ENCODE data around the gene KIF5B.
"Not testable (repeated sequence)": the region's sequence is repeated elsewhere in the genome, so short reads cannot be mapped to it uniquely, and the experiment has no call there.

The KIF5B gene

DNA sequence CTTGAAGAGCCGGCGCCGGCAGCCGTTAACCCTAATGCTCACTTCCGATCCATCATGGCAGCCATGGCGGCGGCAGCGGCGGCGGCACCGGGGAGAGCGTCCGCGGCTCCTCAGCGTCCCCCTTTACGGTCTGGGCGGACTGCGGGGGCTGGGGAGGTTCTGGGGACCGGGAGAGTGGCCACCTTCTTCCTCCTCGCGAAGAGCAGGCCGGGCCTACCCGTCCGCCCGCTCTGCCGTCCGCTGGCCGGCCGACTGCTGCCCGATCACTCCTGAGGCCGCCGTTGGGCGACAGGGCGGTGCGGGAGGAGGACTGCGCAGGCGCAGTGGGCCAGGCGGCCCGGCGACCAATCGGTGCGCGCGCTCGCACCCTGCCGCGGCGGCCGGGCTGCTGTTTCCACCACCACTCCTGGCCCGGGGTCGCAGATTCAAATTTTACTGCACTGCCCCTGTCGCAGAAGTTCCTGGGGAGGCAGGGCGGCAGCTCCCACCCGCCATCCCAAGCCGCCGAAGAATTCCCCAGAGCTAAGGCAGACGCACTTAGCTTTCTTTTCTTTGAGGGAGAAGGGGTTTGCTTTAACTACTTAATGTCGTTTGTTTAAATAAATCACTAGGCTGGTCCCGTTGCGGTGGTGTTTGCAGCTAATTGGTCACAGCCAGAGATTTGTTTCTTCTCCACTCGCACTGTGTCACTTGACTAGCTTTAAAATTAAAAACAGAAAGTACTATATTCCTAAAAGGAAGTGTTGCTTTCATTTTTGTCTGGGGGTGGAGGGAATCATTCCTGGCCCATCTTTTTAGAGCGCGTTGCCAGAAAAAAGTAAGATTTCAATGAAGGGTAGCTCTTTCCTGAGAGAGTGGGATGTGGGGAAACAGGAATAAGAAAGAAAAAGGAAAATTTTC, at the start of gene KIF5B:
Gene KIF5B, minus strand, starts transcription at position 290 of the 900 bp plus-strand sequence. CDS start 452 bp downstream, outside the sequence.
- peak; percentile 90 for DNase-seq (ENCODE audit: low spot score)

DNA sequence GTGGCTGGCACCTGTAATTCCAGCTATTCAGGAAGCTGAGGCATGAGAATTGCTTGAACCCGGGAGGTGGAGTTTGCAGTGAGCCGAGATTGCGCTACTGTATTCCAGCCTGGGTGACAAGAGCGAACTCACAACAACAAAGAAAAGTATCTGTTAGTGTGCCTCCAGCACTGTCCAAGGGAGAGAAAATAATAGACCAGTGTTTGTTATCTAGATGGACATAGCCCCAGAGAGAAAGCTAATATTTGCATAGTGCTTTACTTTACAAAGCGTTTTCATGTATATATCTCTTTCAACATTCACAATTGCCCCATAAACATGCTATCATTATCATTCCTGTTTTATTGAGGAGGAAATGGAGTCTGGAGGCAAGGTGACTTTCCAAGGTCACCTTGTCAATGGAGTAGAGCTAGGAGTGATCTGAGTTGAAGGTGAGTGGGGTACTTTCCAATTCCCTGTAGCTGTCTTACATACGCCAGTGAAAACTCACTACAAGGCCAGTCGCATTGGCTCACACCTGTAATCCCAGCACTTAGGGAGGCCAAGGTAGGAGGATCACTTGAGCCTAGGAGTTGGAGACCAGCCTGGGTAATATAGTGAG, 49.7 kb upstream of the KIF5B start:
- no peak for DNase-seq (ENCODE audit: low spot score)

DNA sequence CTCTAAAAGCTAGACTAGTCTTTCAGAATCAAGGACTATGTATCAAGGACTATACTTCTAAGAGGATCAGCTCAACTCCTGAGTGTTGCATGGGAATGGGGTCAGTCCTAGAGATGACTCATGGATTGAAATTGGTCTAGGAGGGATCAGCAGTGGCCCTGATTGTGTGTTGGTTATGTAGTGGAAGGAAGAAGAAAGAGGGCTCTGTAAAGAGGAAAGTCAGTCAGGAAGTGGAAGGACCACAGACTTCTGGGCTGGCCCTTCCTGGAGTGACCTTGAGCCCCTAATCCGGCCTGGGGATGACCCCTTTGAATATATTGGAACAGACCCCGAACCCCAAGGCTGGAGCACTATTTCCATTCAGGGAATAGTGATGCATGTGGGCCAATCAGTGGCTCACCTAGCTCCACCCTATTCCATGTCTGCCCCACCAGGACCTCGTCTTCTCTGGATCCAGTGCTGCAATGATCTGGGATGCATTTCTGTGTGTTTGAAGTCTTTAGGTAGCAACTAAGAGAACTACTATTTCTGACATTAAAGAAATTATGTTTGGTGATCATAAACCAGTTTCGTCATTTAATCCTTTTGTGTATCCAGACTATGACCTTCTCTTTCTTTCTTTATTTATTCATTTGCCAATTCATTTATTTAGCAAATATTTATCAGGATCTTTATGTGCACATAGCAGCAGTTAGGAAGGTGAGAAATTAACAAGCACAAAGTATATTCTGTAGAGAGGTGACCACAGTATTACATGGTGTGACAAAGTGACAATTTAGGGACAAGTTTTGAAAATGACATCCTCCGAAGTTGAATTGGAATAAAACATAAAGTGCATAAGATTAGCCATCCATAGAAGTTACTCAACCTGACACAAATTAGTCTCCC, 48.6 kb upstream of the KIF5B start:
- no peak for DNase-seq (ENCODE audit: low spot score)

DNA sequence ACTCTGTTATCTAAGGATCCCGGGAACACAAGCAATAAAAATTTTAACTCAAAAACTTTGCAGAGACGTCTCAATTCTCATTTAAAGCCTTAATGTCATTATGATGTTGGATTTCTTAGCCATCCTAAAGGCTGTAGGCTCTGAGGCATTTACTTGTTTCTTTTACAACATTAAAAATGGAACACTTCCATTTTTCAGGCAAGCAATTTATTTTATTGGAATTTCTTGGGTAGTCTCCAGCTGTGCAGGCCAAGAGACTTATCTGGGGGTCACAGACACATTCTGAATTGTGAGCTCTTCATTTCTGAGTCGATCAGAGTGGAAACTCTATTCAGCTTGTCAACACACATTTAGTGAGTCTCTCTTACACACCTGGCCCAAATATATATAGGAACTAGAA, 48.0 kb upstream of the KIF5B start:
- DNase-seq (ENCODE audit: low spot score): no peak

DNA sequence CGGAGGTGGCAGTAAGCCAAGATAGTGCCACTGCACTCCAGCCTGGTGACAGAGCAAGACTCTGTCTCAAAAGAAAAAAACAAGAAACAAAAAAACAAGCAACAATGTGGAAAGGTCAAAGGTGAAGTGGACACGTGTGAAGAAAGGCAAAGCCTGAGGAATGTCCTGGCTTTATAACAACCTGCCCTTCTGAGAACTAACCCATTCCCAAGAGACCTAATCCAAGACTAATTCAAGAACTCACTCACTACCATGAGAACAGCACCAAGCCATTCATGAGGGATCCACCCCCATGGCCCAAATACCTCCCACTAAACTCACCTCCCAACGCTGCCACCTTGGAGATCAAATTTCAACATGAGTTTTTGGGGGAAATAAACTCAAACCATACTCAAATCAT, 47.5 kb upstream of the KIF5B start:
- DNase-seq (ENCODE audit: low spot score): no peak

DNA sequence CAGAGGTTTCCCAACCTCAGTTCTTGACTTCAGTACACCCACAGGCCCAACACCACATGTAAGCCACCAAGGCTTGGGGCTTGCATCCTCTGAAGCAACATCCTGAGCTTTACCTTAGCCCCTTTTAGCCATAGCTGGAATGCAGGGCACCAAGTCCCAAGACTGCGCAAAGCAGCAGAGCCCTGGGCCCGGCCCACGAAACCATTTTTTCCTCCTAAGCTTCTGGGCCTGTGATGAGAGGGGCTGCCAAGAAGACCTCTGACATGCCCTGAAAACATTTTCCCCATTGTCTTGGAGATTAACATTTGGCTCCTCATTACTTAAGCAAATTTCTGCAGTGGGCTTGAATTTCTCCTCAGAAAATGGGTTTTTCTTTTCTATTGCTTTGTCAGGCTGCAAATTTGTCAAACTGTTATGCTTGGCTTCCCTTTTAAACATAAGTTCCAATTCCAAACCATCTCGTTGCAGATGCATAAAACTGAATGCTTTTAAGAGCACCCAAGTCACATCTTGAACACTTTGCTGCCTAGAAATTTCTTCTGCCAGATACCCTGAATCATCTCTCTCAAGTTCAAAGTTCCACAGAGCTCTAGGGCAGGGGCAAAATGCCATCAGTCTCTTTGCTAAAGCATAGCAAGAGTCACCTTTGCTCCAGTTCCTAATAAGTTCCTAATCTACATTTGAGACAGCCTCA, 42.5 kb upstream of the KIF5B start:
- not testable (repeated sequence) for DNase-seq (ENCODE audit: low spot score)

DNA sequence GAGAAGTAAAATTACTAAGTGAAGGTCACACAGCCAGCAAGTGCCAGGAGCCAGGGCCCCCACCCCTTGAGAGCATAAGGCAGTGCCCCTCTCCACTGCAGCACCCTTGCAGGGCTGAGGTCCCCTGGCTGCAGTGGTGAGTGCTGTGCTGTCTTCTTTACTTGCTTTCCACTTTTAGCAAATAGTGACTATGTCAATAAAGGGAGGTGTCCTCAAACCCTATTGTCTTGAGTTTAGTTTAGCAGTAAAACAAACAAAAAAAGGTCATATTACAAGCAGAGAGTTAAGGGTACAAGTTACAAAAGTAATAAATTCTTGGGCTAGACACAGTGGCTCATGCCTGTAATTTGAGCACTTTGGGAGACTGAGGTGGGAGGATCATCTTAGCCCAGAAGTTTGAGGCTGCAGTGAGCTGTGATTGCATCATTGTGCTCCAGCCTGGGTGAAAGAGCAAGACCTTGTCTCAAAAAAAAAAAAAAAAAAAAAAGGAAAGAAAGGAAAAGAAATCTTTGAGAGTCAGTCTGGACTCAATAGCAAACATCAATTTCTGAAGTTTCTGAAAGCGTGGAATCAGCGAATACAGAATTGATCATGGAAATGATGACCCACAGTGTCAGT, 39.0 kb upstream of the KIF5B start:
- no peak for DNase-seq (ENCODE audit: low spot score)

DNA sequence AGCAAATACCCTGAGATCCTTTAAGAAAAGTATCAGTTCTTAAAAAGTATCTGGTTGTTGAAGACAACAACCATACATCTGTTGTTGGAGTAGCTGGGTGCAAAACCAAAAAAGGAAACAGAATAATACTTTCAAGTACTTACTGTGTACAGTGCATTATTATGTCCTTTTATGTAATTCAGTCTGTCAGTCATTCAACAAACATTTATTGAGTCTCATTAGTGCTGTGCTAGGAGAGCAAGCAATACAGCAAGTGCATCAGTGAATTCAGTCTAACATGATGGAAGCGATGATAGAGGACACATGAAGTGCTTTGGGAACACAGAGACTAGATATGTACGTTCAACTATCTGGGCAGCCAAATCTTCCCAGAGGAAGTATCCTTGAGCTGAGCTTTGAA, 37.4 kb upstream of the KIF5B start:
- no peak for DNase-seq (ENCODE audit: low spot score)

DNA sequence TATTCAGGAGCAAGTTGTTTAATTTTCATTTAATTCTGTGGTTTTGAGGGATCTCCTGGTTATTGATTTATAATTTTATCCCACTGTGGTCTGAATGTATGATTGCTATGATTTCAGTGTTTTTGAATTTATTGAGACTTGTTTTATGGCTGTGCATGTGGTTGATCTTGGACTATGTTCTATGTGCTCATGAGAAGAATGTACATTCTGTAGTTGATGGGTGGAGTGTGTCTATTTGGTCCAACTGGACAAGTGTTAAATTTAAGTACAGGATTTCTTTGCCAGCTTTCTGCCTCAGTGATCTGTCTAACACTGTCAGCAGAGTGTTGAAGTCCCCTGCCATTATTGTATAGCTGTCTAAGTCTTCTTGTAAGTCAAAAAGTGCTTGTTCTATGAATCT, 34.8 kb upstream of the KIF5B start:
- DNase-seq (ENCODE audit: low spot score): no peak

DNA sequence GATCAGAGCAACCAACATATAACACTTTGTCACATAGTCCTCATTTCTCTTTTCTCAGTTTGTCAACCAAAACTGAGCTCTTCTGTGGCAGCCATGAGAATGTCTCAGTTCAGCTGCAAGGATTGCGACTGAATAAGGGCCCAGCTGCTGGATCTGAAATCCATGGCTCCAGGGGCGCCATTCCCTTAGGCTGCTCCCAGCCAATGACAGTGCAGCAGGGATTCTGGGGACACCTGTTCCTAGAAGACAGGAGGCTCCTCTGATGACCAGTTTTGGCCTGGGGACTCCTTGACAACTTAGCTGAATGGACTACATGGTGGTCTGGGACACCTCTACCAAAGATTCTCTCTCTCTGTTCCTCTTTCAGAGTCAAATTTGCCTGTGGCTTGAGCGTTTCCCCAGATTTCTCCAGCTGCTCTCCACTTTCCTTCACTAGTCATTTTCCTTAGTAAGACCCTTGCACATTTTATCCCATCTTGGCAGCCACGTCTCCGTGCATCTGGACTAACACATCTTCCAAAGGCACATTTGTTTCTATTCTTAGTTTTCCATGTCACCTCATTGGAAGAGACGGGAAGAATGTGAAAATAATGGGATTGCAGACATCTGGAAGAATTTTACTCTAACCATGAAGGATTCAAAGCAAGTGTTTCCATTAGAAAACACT, 28.1 kb upstream of the KIF5B start:
- no peak for DNase-seq (ENCODE audit: low spot score)

DNA sequence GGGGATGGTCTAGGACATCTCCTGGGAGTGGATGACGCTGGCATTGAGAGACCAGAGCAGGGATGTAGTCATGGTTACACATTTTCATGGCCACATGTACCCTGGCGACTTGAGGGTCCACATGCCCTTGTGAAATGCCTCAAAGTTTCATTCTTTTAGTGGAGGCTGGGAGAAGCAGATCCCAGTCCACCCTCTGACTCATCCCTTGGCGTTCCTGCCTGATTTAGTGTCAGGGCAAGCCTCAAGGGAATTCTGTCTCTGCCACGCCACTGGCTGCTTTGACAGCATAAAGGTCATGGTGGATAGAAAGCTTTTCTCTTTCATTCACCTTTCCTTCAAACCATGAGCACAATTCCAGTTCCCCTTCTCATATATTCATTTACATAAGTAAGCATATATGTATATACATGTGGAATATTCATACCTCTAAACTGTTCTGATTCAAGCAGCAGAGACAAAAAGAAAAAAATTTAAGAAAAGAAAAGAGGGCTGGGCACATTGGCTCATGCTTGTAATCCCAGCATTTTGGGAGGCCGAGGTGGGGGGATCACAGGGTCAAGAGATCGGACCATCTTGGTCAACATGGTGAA, 21.8 kb upstream of the KIF5B start:
- no peak for DNase-seq (ENCODE audit: low spot score)

DNA sequence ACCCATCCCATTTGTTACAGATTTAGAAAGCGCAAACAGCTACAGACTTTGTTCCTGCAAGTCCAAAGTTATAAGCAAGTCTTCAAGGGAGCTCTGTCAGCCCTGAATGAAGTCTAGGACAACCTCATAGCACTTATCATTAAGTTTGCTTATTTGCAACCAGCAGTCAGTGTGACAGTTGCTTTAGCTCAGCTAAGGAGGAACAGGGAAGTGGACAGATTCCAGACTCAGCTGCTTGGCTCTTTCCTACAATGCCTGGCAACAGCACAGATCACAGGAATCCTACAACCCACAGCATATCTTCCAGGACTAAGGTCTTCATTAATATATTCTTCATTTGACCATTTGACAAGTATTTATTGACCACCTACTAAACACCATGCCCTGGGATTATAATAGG, 17.4 kb upstream of the KIF5B start:
- DNase-seq (ENCODE audit: low spot score): no peak

DNA sequence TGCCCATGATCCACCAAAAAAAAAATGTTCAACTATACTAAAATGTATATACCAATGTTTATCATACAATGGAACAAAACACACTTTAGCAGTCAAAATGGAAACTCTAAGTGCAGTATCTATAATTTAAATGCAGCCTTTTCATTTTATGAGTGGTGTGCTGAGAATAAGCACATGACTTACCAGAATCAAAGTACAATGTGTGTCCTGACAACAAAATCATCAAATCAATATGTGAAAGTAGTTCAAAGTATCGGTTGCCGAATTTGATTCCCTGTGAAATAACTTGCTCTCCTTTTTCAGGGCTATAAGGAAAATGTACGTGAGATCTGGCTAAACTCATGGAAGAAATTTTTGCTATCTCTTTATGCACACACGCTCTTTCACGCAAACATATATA, 16.9 kb upstream of the KIF5B start:
- no peak for DNase-seq (ENCODE audit: low spot score)

DNA sequence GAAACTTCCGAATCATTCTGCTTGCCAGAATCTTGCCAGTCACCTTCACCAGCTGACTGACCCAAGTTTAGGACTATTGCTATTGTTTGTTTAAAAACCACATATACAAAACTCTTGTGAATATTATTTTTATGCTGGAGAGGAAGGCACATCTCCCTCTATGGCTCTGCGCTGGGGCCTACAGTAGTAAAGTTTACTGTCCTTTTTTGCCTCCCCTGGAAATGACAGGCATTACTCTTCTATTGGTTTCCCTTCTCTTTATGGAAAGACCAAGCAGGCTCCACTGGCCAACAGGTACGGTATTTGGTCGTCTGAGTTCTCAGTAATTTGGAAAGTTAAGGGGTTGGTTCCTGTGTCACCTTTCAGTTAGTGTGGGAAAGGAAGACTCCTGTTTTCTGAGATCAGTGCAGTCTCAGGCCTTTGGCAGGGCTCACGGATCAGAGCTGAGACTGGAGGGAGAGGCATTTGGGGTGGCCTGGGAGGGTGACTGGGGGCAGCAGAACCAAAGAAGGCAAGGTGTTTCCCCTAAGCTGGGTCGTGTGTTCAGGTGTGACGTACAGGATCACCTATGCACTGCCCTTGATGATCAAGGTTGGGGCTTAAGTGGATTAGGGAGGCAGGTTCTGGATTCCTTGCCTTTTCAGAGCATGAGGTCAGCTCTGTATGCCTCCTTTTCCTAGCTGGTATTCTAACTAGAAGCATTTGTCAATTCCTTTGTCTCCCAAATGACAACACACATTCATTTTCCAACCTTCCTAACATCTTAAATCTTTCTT, 16.0 kb upstream of the KIF5B start:
- DNase-seq (ENCODE audit: low spot score): no peak

DNA sequence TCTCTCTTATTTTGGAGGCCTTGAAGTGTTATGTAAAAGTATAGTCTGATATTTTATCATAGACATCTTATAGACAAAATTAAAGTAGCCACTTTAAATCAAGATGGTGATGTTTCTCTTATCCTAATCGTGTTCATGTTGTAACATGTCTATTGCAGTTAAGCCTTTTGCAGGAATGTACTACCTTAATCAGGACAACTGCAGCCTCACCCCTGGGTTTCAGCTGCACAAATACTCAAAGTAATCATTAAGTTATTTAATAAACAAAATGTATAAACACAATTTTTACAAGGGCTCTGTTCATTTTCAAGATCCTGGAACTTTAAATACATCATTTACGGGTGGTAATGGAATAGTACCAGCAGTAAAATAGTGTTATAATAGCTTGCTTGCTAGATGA, 14.4 kb upstream of the KIF5B start:
- no peak for DNase-seq (ENCODE audit: low spot score)

DNA sequence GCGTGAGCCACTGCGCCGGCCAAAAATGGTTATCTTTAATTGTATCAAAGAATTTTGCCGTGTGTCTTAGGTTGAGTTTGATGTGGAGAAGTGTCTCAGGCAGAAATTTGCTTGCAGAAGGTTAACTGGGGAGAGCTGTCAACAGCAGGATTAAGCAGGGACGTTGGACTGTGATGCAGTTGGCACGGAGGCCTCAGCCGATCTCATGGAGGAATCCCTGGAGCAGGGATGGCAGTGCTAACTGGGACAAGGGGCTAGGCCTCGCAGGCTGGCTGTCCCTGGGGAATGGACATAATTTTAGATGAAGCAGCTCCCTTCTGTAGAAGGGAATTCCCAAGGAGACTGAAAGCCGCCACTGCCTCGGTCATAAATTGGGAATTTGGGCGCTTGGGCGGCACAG, 12.3 kb upstream of the KIF5B start:
- DNase-seq (ENCODE audit: low spot score): no peak

DNA sequence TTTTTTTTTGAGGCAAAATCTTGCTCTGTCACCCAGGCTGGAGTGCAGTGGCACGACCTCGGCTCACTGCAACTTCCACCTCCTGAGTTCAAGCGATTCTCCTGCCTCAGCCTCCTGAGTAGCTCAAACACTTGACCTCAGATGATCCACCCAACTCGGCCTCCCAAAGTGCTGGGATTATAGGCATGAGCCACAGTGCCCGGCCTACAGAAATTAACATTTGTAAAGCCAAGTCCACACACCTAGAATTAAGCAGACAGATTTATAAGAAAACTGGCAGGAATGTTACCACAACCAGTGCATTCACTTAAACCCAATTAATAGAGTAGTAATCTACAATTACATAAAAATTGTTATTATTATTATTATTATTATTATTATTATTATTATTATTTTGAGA, 11.7 kb upstream of the KIF5B start:
- not testable (repeated sequence) for DNase-seq (ENCODE audit: low spot score)

DNA sequence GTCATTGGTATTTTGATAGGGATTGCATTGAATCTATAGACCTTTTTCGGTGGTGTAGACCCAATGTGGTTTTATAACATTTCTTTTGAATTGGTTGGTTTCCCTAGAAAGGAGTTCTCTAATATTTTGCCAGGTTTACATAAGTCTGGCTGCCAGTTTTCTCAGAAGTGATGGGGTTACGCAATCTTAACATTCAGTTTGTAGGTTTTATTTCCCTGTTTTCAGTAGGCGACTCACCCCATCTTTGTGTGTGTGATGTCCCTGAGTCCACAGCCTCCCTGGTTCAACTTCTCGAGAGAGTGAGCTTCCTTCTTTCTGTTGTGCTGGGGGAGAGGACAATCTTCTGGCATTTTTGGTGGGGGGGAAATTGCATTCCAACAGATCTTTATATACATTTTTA, 9.6 kb upstream of the KIF5B start:
- no peak for DNase-seq (ENCODE audit: low spot score)

DNA sequence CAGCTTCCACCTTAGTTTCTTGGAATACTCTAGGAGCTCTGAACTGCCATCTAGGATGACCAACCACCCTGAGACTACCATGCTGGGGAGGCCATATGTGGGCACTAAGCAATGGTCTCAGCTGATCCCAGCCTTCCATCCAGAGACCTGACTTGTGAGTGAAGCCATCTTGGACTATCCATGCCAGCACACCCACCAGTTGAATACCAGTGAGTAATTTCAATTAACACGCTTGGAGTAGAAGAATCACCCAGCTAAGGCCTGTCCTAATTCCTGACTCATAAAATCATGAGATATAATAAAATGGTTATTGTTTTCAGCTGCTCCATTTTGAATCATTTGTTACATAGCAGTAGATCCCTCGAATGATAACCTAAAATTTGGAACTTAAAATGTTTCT, 5.2 kb upstream of the KIF5B start:
- no peak for DNase-seq (ENCODE audit: low spot score)

DNA sequence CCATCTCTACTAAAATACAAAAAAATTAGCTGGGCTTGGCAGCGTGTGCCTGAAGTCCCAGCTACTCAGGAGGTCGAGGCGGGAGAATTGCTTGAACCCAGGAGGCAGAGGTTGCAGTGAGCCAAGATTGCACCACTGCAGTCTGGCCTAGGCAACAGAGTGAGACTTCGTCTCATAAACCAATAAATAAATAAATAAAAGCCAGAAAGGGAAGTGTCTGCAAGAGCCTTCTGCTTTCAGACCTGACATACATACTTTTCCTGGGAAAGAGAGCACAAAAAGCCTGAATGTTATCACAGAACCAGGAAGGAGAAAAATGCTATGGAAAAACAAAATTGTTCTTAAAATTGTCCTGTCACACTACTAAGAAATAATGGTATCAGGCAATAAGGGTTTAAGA, 4.1 kb upstream of the KIF5B start:
- DNase-seq (ENCODE audit: low spot score): no peak
